HepG2 (cell line): ENCODE results near the gene HOXA11. TPM values are rescaled to one million over a fixed set of nuclear protein-coding genes. Genes with fewer than 3 reads are reported as not detected.
A peak's percentile ranks its signal among the peaks of the same experiment; 100 is the strongest.

Experiments
- ATAC-seq: fragments of 200-7000 bp; cut with Tn5 transposase; 3 replicates; pipeline ENCODE4 v1.9.1; 2020; ENCODE audit warnings: mild to moderate bottlenecking, moderate library complexity
- BruUV-seq: library from RNA; stranded (reverse); fragments of 400-500 nt; replicated peaks from 2 replicates; lab custom pipeline; 2021; lab: Mats Ljungman, UMichigan
- CTCF ChIA-PET: fragments of 300-600 bp; formaldehyde crosslinking; extraction: SDS; loops from one replicate; lab custom pipeline; 2021; ENCODE audit warnings: low total read pairs, inconsistent platforms, low intra/inter-chr PET ratio; lab: Yijun Ruan, JAX
- POLR2A ChIA-PET: fragments of 350-600 bp; sonication (Branson Sonifier 250); formaldehyde crosslinking; loops from one replicate; lab custom pipeline; 2020; ENCODE audit warnings: antibody characterized with exemption, inconsistent platforms; lab: Yijun Ruan, JAX
- DNase-seq: peaks from one replicate; pipeline ENCODE4 v3.0.0-alpha.2; 2015; ENCODE audit warnings: low spot score
- FAIRE-seq: peaks from 3 replicates; lab custom pipeline; 2011; peaks lifted over from hg19 to GRCh38; lab: Jason Lieb, UNC
- H2AFZ ChIP-seq: one replicate; pipeline ENCODE4 v1.6.1; 2011; ENCODE audit warnings: low read length, inconsistent platforms
- H3K27ac ChIP-seq: fragments of 300-600 bp; 3 replicates; pipeline ENCODE4 v1.8.0; 2011; ENCODE audit warnings: mixed run types, mild to moderate bottlenecking, mixed read lengths, low read length, inconsistent platforms; ENCODE audit not compliant: insufficient read depth; ENCODE audit errors: extremely low read length
- H3K27me3 ChIP-seq, 2 experiments: fragments of 200-600 bp in 1 of 2; 2 replicates in 1 of 2; 3 replicates in 1 of 2; pipeline versions ENCODE4 v1.6.0 to v1.8.0; 2011; ENCODE audit warnings: low read length in 2 of 2, mild to moderate bottlenecking in 2 of 2, moderate library complexity in 2 of 2, inconsistent platforms in 1 of 2; ENCODE audit not compliant: insufficient read depth in 2 of 2, control insufficient read depth in 1 of 2
- H3K36me3 ChIP-seq, 2 experiments: fragments of 200-600 bp in 1 of 2; replicated peaks in 1 of 2; 2 replicates in 1 of 2; 3 replicates in 1 of 2; pipeline versions ENCODE4 v1.5.1 to v1.8.0; 2011; ENCODE audit warnings: low read length in 2 of 2, inconsistent platforms in 1 of 2; ENCODE audit not compliant: insufficient read depth in 2 of 2, control insufficient read depth in 1 of 2
- H3K4me1 ChIP-seq: 2 replicates; pipeline ENCODE4 v1.5.1; 2012; ENCODE audit warnings: low read length, inconsistent platforms; ENCODE audit not compliant: insufficient read depth
- H3K4me2 ChIP-seq: 2 replicates; pipeline ENCODE4 v1.6.0; 2011; ENCODE audit warnings: low read depth, low read length, inconsistent platforms
- H3K4me3 ChIP-seq, 3 experiments: fragments of 200-600 bp in 1 of 3; sonication (generic), shearing (Covaris generic) in 1 of 3; replicated peaks in 1 of 3; 2 replicates each; pipeline ENCODE4 v1.5.1; 2011 to 2016; ENCODE audit warnings: low read length in 3 of 3, inconsistent platforms in 2 of 3, low read depth in 2 of 3, mild to moderate bottlenecking in 2 of 3, control low read depth in 1 of 3, mixed read lengths in 1 of 3; ENCODE audit not compliant: insufficient read depth in 1 of 3
- H3K79me2 ChIP-seq: one replicate; pipeline ENCODE4 v1.6.1; 2011; ENCODE audit warnings: low read length, inconsistent platforms; ENCODE audit not compliant: insufficient read depth
- H3K9ac ChIP-seq: 2 replicates; pipeline ENCODE4 v1.6.0; 2011; ENCODE audit warnings: mild to moderate bottlenecking, low read depth, low read length, inconsistent platforms; ENCODE audit not compliant: insufficient read depth
- H3K9me3 ChIP-seq: 2 replicates; pipeline ENCODE4 v1.5.1; 2012; ENCODE audit warnings: mild to moderate bottlenecking, low read length
- H4K20me1 ChIP-seq: 2 replicates; pipeline ENCODE4 v1.6.0; 2011; ENCODE audit warnings: inconsistent platforms, mild to moderate bottlenecking, low read length, moderate library complexity; ENCODE audit not compliant: insufficient read depth
- AGO1 ChIP-seq: fragments of 200-400 bp; formaldehyde crosslinking; IDR thresholded peaks from 2 replicates; pipeline ENCODE4 v1.6.1; 2017; ENCODE audit warnings: mild to moderate bottlenecking, low read depth, low read length, moderate library complexity; ENCODE audit not compliant: poor library complexity, severe bottlenecking
- MIXL1 ChIP-seq: IDR thresholded peaks from 2 replicates; pipeline ENCODE4 v1.6.1; 2016
- MZF1 ChIP-seq: sonication (generic); formaldehyde crosslinking; IDR thresholded peaks from 2 replicates; pipeline ENCODE4 v1.8.1; 2023; ENCODE audit warnings: mild to moderate bottlenecking, missing genetic modification reagents, borderline replicate concordance
- NR2F6 ChIP-seq, 2 experiments: IDR thresholded peaks; 2 replicates each; pipeline ENCODE4 v1.6.1; 2016; ENCODE audit warnings: antibody characterized with exemption in 1 of 2, mild to moderate bottlenecking in 1 of 2
- SSRP1 ChIP-seq: IDR thresholded peaks from 2 replicates; pipeline ENCODE4 v1.6.1; 2016; ENCODE audit warnings: control low read depth
- XRCC5 ChIP-seq: fragments of 200-400 bp; formaldehyde crosslinking; optimal IDR thresholded peaks from 2 replicates; pipeline ENCODE3; 2017; ENCODE audit warnings: mild to moderate bottlenecking, low read length
- ZNF234 ChIP-seq: sonication (generic); formaldehyde crosslinking; conservative IDR thresholded peaks from 2 replicates; pipeline ENCODE4 v1.5.1; 2020; ENCODE audit warnings: mild to moderate bottlenecking, missing genetic modification reagents
- ZNF251 ChIP-seq: sonication (generic); formaldehyde crosslinking; IDR thresholded peaks from 2 replicates; pipeline ENCODE4 v1.9.0; 2021; ENCODE audit warnings: mild to moderate bottlenecking, missing genetic modification reagents
- ZNF333 ChIP-seq: sonication (generic); formaldehyde crosslinking; IDR thresholded peaks from 2 replicates; pipeline ENCODE4 v1.4.0; 2020; ENCODE audit warnings: mild to moderate bottlenecking, missing genetic modification reagents, borderline replicate concordance
- ZNF460 ChIP-seq: sonication (generic); formaldehyde crosslinking; IDR thresholded peaks from 2 replicates; pipeline ENCODE4 v1.5.1; 2020; ENCODE audit warnings: missing genetic modification reagents, mild to moderate bottlenecking, borderline replicate concordance
- ZNF567 ChIP-seq: sonication (generic); formaldehyde crosslinking; IDR thresholded peaks from 2 replicates; pipeline ENCODE4 v1.8.1; 2023; ENCODE audit warnings: mild to moderate bottlenecking, missing genetic modification reagents, borderline replicate concordance
- ZSCAN9 ChIP-seq: IDR thresholded peaks from 2 replicates; pipeline ENCODE4 v1.6.1; 2016; ENCODE audit warnings: borderline replicate concordance
- WGBS: methylation state at CpG from one replicate; pipeline ENCODE4 v1.1.6; 2017; ENCODE audit warnings: low lambda C conversion rate; 5-methylcytosine and 5-hydroxymethylcytosine counted together
- in situ Hi-C: cut with HindIII; loops from 2 replicates; pipeline ENCODE4 v1.10.0; 2017; ENCODE audit warnings: low pct_unique_long_range_greater_than_20kb; ENCODE audit not compliant: extremely low pct_ligation_motif_present
- intact Hi-C: fragments of 100-400 bp; cut with micrococcal nuclease; formaldehyde crosslinking; loops from one replicate; pipeline ENCODE4 v1.10.0; 2022; ENCODE audit not compliant: unreplicated experiment
- polyA plus RNA-seq, 8 experiments: library from polyadenylated mRNA; depleted of rRNA in 3 of 8; stranded (reverse) in 7 of 8; unstranded in 1 of 8; fragments of >200 nt; fragmentation: Illumina TruSeq in 4 of 8; extraction: Trizol in 4 of 8; gene quantifications; 2 replicates each; pipeline versions ENCODE4 v1.2.1 to v1.2.3, GENCODE V29; 2011 to 2016; ENCODE audit warnings: low read depth in 4 of 8, missing spikeins in 1 of 8, mixed read lengths in 1 of 8; ENCODE audit not compliant: insufficient read depth in 1 of 8
- total RNA-seq, 5 experiments: library from RNA; depleted of rRNA; stranded (reverse); fragments of >200 nt; fragmentation: Illumina TruSeq; extraction: Trizol; gene quantifications; 2 replicates each; pipeline ENCODE4 v1.2.3, GENCODE V29; 2016; ENCODE audit warnings: low read depth in 1 of 5
- TF ChIP-seq, protein P1 (sequence below): IDR thresholded peaks from 2 replicates; pipeline ENCODE4 v1.6.1; 2012; ENCODE audit warnings: low read length, improper control_type of control experiment

HOXA11 gene
- total and polyA plus RNA-seq, 2 of the 13 experiments (the other 11 are each of a cell fraction or from before 2014, with no cell fraction given) = not detected

DNA sequence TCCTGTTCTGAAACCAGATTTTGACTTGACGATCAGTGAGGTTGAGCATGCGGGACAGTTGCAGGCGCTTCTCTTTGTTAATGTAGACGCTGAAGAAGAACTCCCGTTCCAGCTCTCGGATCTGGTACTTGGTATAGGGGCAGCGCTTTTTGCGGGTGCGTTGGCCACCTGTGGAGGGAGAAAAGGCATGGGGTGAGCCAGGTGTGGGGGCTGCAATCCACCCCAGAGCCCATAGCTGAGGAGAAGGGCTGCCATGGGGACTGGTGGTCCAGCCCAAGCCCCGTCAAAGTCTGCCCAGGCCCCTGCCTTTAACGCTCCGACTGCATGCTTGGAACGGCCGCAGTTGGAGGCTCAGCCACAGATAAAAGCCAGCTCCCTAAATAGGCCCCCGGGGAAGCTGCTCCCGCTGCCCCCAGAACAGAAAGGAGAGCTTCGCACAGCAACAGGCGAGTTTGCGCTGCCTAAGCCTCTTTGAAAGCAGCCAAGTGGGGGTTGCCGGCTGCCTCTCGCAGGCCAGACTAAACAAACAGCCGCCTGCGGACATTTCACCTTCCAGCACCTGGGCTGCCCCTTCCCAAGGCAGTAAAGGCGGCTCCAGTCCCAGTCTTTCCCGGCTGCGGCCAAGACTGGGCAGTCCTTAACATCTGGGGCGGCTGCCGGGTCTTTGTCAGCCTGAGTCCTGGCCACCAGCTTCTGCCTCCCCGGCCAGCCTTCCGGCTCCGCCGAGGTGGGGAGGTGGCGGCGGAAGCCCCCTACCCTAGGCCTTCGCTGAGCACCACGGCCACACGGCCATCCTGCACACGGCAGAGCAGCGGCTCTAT lies 2.0 kb downstream of the HOXA11 start (continued):
- TF ChIP-seq XRCC5 = peak; percentile 18
- no peak for TF ChIP-seq SSRP1
- no peak for TF ChIP-seq ZNF251 (CRISPR knock-in tag)
- no peak for TF ChIP-seq ZNF460 (CRISPR knock-in tag)

GRCh38 chr7:27182285-27182841 lies 2.7 kb downstream of the HOXA11 start:
- no peak for TF ChIP-seq ZNF567
- no peak for TF ChIP-seq ZSCAN9 (CRISPR knock-in tag)
- no peak for TF ChIP-seq AGO1
- TF ChIP-seq MIXL1 (CRISPR knock-in tag) = no peak
- no peak for TF ChIP-seq ZNF234 (CRISPR knock-in tag)
- no peak for TF ChIP-seq MZF1 (CRISPR knock-in tag)
- no peak for TF ChIP-seq ZNF333 (CRISPR knock-in tag)
- TF ChIP-seq NR2F6 (IDR thresholded peaks at IDR 0.05) = no peak
- no peak for TF ChIP-seq NR2F6 (CRISPR knock-in tag; IDR thresholded peaks at IDR 0.05)
- TF ChIP-seq, protein P1, sequence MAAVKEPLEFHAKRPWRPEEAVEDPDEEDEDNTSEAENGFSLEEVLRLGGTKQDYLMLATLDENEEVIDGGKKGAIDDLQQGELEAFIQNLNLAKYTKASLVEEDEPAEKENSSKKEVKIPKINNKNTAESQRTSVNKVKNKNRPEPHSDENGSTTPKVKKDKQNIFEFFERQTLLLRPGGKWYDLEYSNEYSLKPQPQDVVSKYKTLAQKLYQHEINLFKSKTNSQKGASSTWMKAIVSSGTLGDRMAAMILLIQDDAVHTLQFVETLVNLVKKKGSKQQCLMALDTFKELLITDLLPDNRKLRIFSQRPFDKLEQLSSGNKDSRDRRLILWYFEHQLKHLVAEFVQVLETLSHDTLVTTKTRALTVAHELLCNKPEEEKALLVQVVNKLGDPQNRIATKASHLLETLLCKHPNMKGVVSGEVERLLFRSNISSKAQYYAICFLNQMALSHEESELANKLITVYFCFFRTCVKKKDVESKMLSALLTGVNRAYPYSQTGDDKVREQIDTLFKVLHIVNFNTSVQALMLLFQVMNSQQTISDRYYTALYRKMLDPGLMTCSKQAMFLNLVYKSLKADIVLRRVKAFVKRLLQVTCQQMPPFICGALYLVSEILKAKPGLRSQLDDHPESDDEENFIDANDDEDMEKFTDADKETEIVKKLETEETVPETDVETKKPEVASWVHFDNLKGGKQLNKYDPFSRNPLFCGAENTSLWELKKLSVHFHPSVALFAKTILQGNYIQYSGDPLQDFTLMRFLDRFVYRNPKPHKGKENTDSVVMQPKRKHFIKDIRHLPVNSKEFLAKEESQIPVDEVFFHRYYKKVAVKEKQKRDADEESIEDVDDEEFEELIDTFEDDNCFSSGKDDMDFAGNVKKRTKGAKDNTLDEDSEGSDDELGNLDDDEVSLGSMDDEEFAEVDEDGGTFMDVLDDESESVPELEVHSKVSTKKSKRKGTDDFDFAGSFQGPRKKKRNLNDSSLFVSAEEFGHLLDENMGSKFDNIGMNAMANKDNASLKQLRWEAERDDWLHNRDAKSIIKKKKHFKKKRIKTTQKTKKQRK = no peak
- no peak overlapping the region for H3K4me2 ChIP-seq
- DNase-seq = no peak

More at GRCh38 chr7:27182285-27182841, 2.7 kb downstream of the HOXA11 start:
- no peaks in the 10 kb centered on the region for H3K36me3 ChIP-seq
- WGBS = 53% methylated on average over 3 of the region's 4 CpGs
- H3K9me3 ChIP-seq = no peaks in the 10 kb centered on the region
- in situ Hi-C loops (no loop called here), intact Hi-C loops (no loop called here)
- POLR2A ChIA-PET = no interaction called here
- H3K4me3 ChIP-seq = no peak overlapping the region
- no peak overlapping the region for H3K9ac ChIP-seq
- no peak for FAIRE-seq
- H3K4me1 ChIP-seq = peaks cover 38% of the 10 kb centered on the region
- BruUV-seq = no TSS peak
- peaks cover 27 to 90% of the 10 kb centered on the region in 2 experiments for H3K27me3 ChIP-seq
- CTCF ChIA-PET = no interaction called here
- no peaks in the 10 kb centered on the region for H3K79me2 ChIP-seq
- H3K27ac ChIP-seq = no peak overlapping the region
- peaks cover 6% of the 10 kb centered on the region; the same call in 1 of the 2 replicates for H4K20me1 ChIP-seq
- no peak overlapping the region for H2AFZ ChIP-seq
- ATAC-seq = no peak
